GM12878 (cell line): Measurements from ENCODE around the gene NRIP3. TPM values are rescaled to one million over a fixed set of nuclear protein-coding genes. Genes with fewer than 3 reads are reported as not detected.

Source experiments
- ATAC-seq: fragments of 200-7000 bp; cut with Tn5 transposase; 3 replicates; pipeline ENCODE4 v1.9.1; 2020; ENCODE audit warnings: mild to moderate bottlenecking, moderate library complexity
- BruUV-seq: library from RNA; stranded (reverse); fragments of 400-500 nt; replicated peaks from 2 replicates; lab custom pipeline; 2021; lab: Mats Ljungman, UMichigan
- CTCF ChIA-PET: fragments of 300-600 bp; sonication (Branson Sonifier 250); formaldehyde crosslinking; extraction: SDS; loops from one replicate; lab custom pipeline; 2021; ENCODE audit warnings: inconsistent platforms; lab: Yijun Ruan, JAX
- POLR2A ChIA-PET: fragments of 350-600 bp; formaldehyde crosslinking; extraction: SDS; loops from one replicate; lab custom pipeline; 2021; ENCODE audit warnings: inconsistent platforms; lab: Charles Lee
- RAD21 ChIA-PET: fragments of 300-600 bp; sonication (Branson Sonifier 250); formaldehyde crosslinking; loops from one replicate; lab custom pipeline; 2023; ENCODE audit warnings: antibody characterized with exemption; ENCODE audit not compliant: unreplicated experiment; lab: Charles Lee
- SMC1A ChIA-PET: fragments of 300-600 bp; sonication (Branson Sonifier 250); formaldehyde crosslinking; loops from one replicate; lab custom pipeline; 2023; ENCODE audit not compliant: unreplicated experiment, uncharacterized antibody; lab: Charles Lee
- DNase-seq: peaks from one replicate; pipeline ENCODE4 v3.0.0-alpha.2; 2011; ENCODE audit warnings: low read depth, low spot score
- FAIRE-seq: peaks from 3 replicates; lab custom pipeline; 2011; peaks lifted over from hg19 to GRCh38; lab: Jason Lieb, UNC
- H2AFZ ChIP-seq: 2 replicates; pipeline ENCODE4 v1.6.0; 2011; ENCODE audit warnings: low read depth, low read length, control low read depth; ENCODE audit not compliant: control insufficient read depth
- H3K27ac ChIP-seq: 2 replicates; pipeline ENCODE4 v1.5.1; 2011; ENCODE audit warnings: control low read depth; ENCODE audit not compliant: control insufficient read depth, insufficient read depth
- H3K27me3 ChIP-seq, 2 experiments: replicated peaks in 1 of 2; 2 replicates each; pipeline versions ENCODE4 v1.6.0 to v1.6.1; 2011; ENCODE audit warnings: low read length in 1 of 2; ENCODE audit not compliant: control insufficient read depth in 2 of 2, insufficient read depth in 2 of 2
- H3K36me3 ChIP-seq, 2 experiments: 2 replicates each; pipeline ENCODE4 v1.5.1; 2011; ENCODE audit warnings: low read length in 1 of 2; ENCODE audit not compliant: control insufficient read depth in 2 of 2, insufficient read depth in 2 of 2
- H3K4me1 ChIP-seq: 2 replicates; pipeline ENCODE4 v1.6.1; 2011; ENCODE audit warnings: mild to moderate bottlenecking, low read length, moderate library complexity, mixed read lengths; ENCODE audit not compliant: control insufficient read depth, insufficient read depth
- H3K4me2 ChIP-seq: 2 replicates; pipeline ENCODE4 v1.6.0; 2011; ENCODE audit warnings: control low read depth; ENCODE audit not compliant: control insufficient read depth, insufficient read depth
- H3K4me3 ChIP-seq: fragments of 200-600 bp; sonication (generic); 2 replicates; pipeline ENCODE4 v1.5.1; 2016
- H3K79me2 ChIP-seq: 2 replicates; pipeline ENCODE4 v1.6.0; 2011; ENCODE audit warnings: low read length; ENCODE audit not compliant: control insufficient read depth, insufficient read depth
- H3K9ac ChIP-seq: 2 replicates; pipeline ENCODE4 v1.8.0; 2011; ENCODE audit warnings: low read length, control low read depth, mixed read lengths; ENCODE audit not compliant: control insufficient read depth, insufficient read depth
- H3K9me3 ChIP-seq: replicated peaks from 3 replicates; pipeline ENCODE4 v1.5.1; 2011; ENCODE audit warnings: mild to moderate bottlenecking, low read length; ENCODE audit not compliant: control insufficient read depth, insufficient read depth
- H4K20me1 ChIP-seq: 2 replicates; pipeline ENCODE4 v1.6.0; 2011; ENCODE audit not compliant: control insufficient read depth, insufficient read depth
- ATF3 ChIP-seq: IDR thresholded peaks from 2 replicates; pipeline ENCODE4 v1.6.1; 2011; ENCODE audit warnings: low read depth, mild to moderate bottlenecking, low read length, moderate library complexity, borderline replicate concordance; ENCODE audit errors: extremely low read depth
- BCLAF1 ChIP-seq: fragments of 450-650 bp; IDR thresholded peaks from 2 replicates; pipeline ENCODE4 v1.6.1; 2017; ENCODE audit warnings: antibody characterized with exemption, mild to moderate bottlenecking, moderate library complexity
- CHD4 ChIP-seq: fragments of 200-600 bp; sonication (generic); IDR thresholded peaks from 2 replicates; pipeline ENCODE4 v1.6.1; 2016; ENCODE audit warnings: mild to moderate bottlenecking
- CUX1 ChIP-seq: IDR thresholded peaks from 2 replicates; pipeline ENCODE4 v1.6.1; 2012; ENCODE audit warnings: improper control_type of control experiment, low read depth, low read length; ENCODE audit not compliant: insufficient replicate concordance
- DPF2 ChIP-seq: fragments of 450-650 bp; IDR thresholded peaks from 2 replicates; pipeline ENCODE4 v1.6.1; 2017; ENCODE audit warnings: mild to moderate bottlenecking
- EED ChIP-seq: sonication (generic); IDR thresholded peaks from 2 replicates; pipeline ENCODE4 v1.6.1; 2016; ENCODE audit warnings: antibody characterized with exemption, low read depth
- LARP7 ChIP-seq: fragments of 450-650 bp; IDR thresholded peaks from 2 replicates; pipeline ENCODE4 v1.6.1; 2017; ENCODE audit warnings: mild to moderate bottlenecking
- PRDM15 ChIP-seq: fragments of 450-650 bp; formaldehyde crosslinking; IDR thresholded peaks from 2 replicates; pipeline ENCODE4 v1.4.0; 2020; ENCODE audit warnings: mild to moderate bottlenecking, moderate library complexity
- RELA ChIP-seq: fragments of 450-650 bp; IDR thresholded peaks from 2 replicates; pipeline ENCODE4 v1.8.0; 2014; ENCODE audit warnings: borderline replicate concordance; ENCODE audit not compliant: partially characterized antibody
- SIX5 ChIP-seq: IDR thresholded peaks from 2 replicates; pipeline ENCODE4 v1.6.1; 2011; ENCODE audit warnings: mild to moderate bottlenecking, low read depth, low read length, moderate library complexity; ENCODE audit not compliant: severe bottlenecking
- SUZ12 ChIP-seq: fragments of 200-600 bp; sonication (generic); IDR thresholded peaks from one replicate; pipeline ENCODE4 v1.6.1; 2018; ENCODE audit warnings: antibody characterized with exemption, mild to moderate bottlenecking; ENCODE audit not compliant: unreplicated experiment
- YBX1 ChIP-seq: fragments of 450-650 bp; IDR thresholded peaks from 2 replicates; pipeline ENCODE4 v1.6.1; 2016; ENCODE audit warnings: antibody characterized with exemption
- ZNF24 ChIP-seq: fragments of 450-650 bp; IDR thresholded peaks from 2 replicates; pipeline ENCODE4 v1.6.1; 2017; ENCODE audit warnings: antibody characterized with exemption, mild to moderate bottlenecking
- WGBS: methylation state at CpG from one replicate; pipeline ENCODE4 v1.1.6; 2016; ENCODE audit warnings: low lambda C conversion rate; ENCODE audit not compliant: insufficient replicate concordance, insufficient coverage; ENCODE audit errors: missing lambda C conversion rate; 5-methylcytosine and 5-hydroxymethylcytosine counted together
- in situ Hi-C: fragments of 300-500 bp; cut with MboI; formaldehyde crosslinking; loops from 9 replicates; pipeline ENCODE4 v1.14.3; 2018; ENCODE audit warnings: mixed read lengths
- intact Hi-C: fragments of 100-400 bp; cut with micrococcal nuclease; formaldehyde crosslinking; loops from one replicate; pipeline ENCODE4 v1.14.2; 2022; ENCODE audit not compliant: unreplicated experiment
- polyA plus RNA-seq, 11 experiments: library from polyadenylated mRNA; depleted of rRNA in 4 of 11; unstranded in 6 of 11; stranded (reverse) in 5 of 11; fragments of >200 nt; fragmentation: Nextera tagmentation in 4 of 11; fragmentation: Illumina TruSeq in 1 of 11; extraction: Ambion mirVana in 4 of 11; extraction: Trizol in 1 of 11; gene quantifications; 1 replicate in 1 of 11; 2 replicates in 10 of 11; pipeline versions ENCODE4 v1.2.1 to v1.2.3, GENCODE V29; 2011 to 2016; ENCODE audit warnings: inconsistent platforms in 2 of 11, missing spikeins in 2 of 11, low read depth in 1 of 11
- total RNA-seq, 4 experiments: library from RNA; depleted of rRNA in 3 of 4; stranded (reverse); fragments of >200 nt in 3 of 4; fragmentation: Illumina TruSeq in 1 of 4; extraction: Trizol in 1 of 4; gene quantifications; 2 replicates each; pipeline versions ENCODE4 v1.2.1 to v1.2.3, GENCODE V29; 2013 to 2021

Gene NRIP3
- total and polyA plus RNA-seq, 10 of the 15 experiments (the other 5 are each of a cell fraction or from before 2014, with no cell fraction given), result under 0.01 to 0.25 (median 0.09) TPM; not detected in 7

GRCh38 chr11:9001736-9002135, 2.1 kb downstream of the NRIP3 start:
- H3K4me3 ChIP-seq, result no peak overlapping the region
- H3K27me3 ChIP-seq, result peaks cover 4 to 16% of the 10 kb centered on the region in 2 experiments
- H3K9me3 ChIP-seq, result no peaks in the 10 kb centered on the region
- POLR2A ChIA-PET, result no interaction called here
- no peaks in the 10 kb centered on the region for H3K36me3 ChIP-seq
- intact Hi-C loops (no loop called here), in situ Hi-C loops (no loop called here)
- no peak overlapping the region for H3K27ac ChIP-seq
- H4K20me1 ChIP-seq, result no peaks in the 10 kb centered on the region
- H3K4me1 ChIP-seq, result peaks cover 6% of the 10 kb centered on the region; the same call in 1 of the 2 replicates
- FAIRE-seq (no peak), ATAC-seq (no peak), DNase-seq (no peak)
- H3K4me2 ChIP-seq, result no peak overlapping the region
- BruUV-seq, result no TSS peak
- H2AFZ ChIP-seq, result no peak overlapping the region
- CTCF ChIA-PET, result interaction anchor here (1.0 to 1.4 kb wide), 3 partner anchors 11 to 136 kb away, joined by 3 to 4 read pairs (median 4); no protein-coding TSS in a partner anchor
- TF ChIP-seq LARP7 (no peak), RELA (no peak), PRDM15 (CRISPR knock-in tag) (no peak), CUX1 (no peak), SIX5 (no peak), ATF3 (no peak), SUZ12 (no peak), YBX1 (no peak), DPF2 (no peak), BCLAF1 (no peak), CHD4 (no peak), EED (no peak), ZNF24 (no peak)
- WGBS, result 40% methylated on average over 6 of the region's 6 CpGs
- RAD21 ChIA-PET, result no interaction called here
- SMC1A ChIA-PET, result no interaction called here
- no peaks in the 10 kb centered on the region for H3K79me2 ChIP-seq
- no peak overlapping the region for H3K9ac ChIP-seq
